H1 (cell line): ENCODE results near the gene RAD51C. TPM values are rescaled to one million over a fixed set of nuclear protein-coding genes. Genes with fewer than 3 reads are reported as not detected.
"Not testable (repeated sequence)": the region's sequence is repeated elsewhere in the genome, so short reads cannot be mapped to it uniquely, and the experiment has no call there.

ENCODE experiments used
- CTCF ChIA-PET: fragments of 300-600 bp; sonication (Branson Sonifier 250); formaldehyde crosslinking; loops from one replicate; lab custom pipeline; 2021; ENCODE audit not compliant: partially characterized antibody; lab: Charles Lee
- POLR2A ChIA-PET: fragments of 300-600 bp; sonication (Branson Sonifier 250); formaldehyde crosslinking; loops from one replicate; lab custom pipeline; 2021; ENCODE audit warnings: inconsistent platforms; ENCODE audit not compliant: partially characterized antibody; lab: Charles Lee
- DNase-seq, 2 experiments: peaks; one replicate each; pipeline versions ENCODE4 v3.0.0 to v3.0.0-alpha.2; 2010 to 2022; ENCODE audit warnings: low spot score in 2 of 2, low read depth in 1 of 2, mixed read lengths in 1 of 2
- FAIRE-seq: peaks from 2 replicates; lab custom pipeline; 2011; peaks lifted over from hg19 to GRCh38; lab: Jason Lieb, UNC
- H2AFZ ChIP-seq: 2 replicates; pipeline ENCODE4 v1.8.1; 2012; ENCODE audit warnings: low read length, inconsistent platforms
- H2AK5ac ChIP-seq: 2 replicates; pipeline ENCODE4 v1.6.1; 2013; ENCODE audit warnings: low read depth, low read length
- H2BK120ac ChIP-seq: replicated peaks from 2 replicates; pipeline ENCODE3; 2013; ENCODE audit warnings: low read depth, low read length, inconsistent platforms
- H2BK12ac ChIP-seq: 2 replicates; pipeline ENCODE4 v1.6.1; 2013; ENCODE audit warnings: low read depth, low read length
- H2BK15ac ChIP-seq: 2 replicates; pipeline ENCODE4 v1.6.1; 2013; ENCODE audit warnings: low read length
- H2BK20ac ChIP-seq: 2 replicates; pipeline ENCODE4 v1.6.1; 2013; ENCODE audit warnings: low read length
- H2BK5ac ChIP-seq: 2 replicates; pipeline ENCODE4 v1.6.1; 2013; ENCODE audit warnings: low read depth, low read length
- H3K14ac ChIP-seq: 2 replicates; pipeline ENCODE4 v1.6.1; 2013; ENCODE audit warnings: inconsistent platforms; ENCODE audit not compliant: insufficient read length
- H3K18ac ChIP-seq: 2 replicates; pipeline ENCODE4 v1.6.1; 2013; ENCODE audit warnings: low read length; ENCODE audit errors: extremely low read depth
- H3K23ac ChIP-seq: 2 replicates; pipeline ENCODE4 v1.6.1; 2013; ENCODE audit warnings: inconsistent platforms; ENCODE audit not compliant: insufficient read length
- H3K23me2 ChIP-seq: 2 replicates; pipeline ENCODE4 v1.6.1; 2013; ENCODE audit warnings: low read depth, low read length
- H3K27ac ChIP-seq: 2 replicates; pipeline ENCODE4 v1.6.1; 2011; ENCODE audit warnings: low read depth, low read length, inconsistent platforms
- H3K27me3 ChIP-seq, 4 experiments: replicated peaks in 1 of 4; 1 replicate in 1 of 4; 2 replicates in 3 of 4; pipeline versions ENCODE4 v1.6.1 to v1.8.1; 2011 to 2013; ENCODE audit warnings: low read length in 3 of 4, mild to moderate bottlenecking in 3 of 4, inconsistent platforms in 2 of 4, mixed read lengths in 2 of 4, moderate library complexity in 1 of 4; ENCODE audit not compliant: control insufficient read depth in 3 of 4, insufficient read depth in 3 of 4; ENCODE audit errors: extremely low read depth in 1 of 4
- H3K36me3 ChIP-seq, 4 experiments: 2 replicates each; pipeline versions ENCODE4 v1.6.1 to v1.8.1; 2011 to 2013; ENCODE audit warnings: mild to moderate bottlenecking in 4 of 4, low read length in 3 of 4, moderate library complexity in 2 of 4, control low read depth in 1 of 4, inconsistent platforms in 1 of 4; ENCODE audit not compliant: insufficient read depth in 4 of 4, control insufficient read depth in 2 of 4
- H3K4ac ChIP-seq: replicated peaks from 2 replicates; pipeline ENCODE3; 2013; ENCODE audit warnings: low read length, low read depth, mixed read lengths, inconsistent platforms; ENCODE audit not compliant: insufficient read length
- H3K4me1 ChIP-seq, 4 experiments: replicated peaks in 1 of 4; 1 replicate in 1 of 4; 2 replicates in 3 of 4; pipeline versions ENCODE4 v1.6.1 to v1.8.1; 2011 to 2013; ENCODE audit warnings: low read length in 3 of 4, inconsistent platforms in 2 of 4, mixed read lengths in 1 of 4; ENCODE audit not compliant: insufficient read depth in 4 of 4, control insufficient read depth in 3 of 4
- H3K4me2 ChIP-seq, 2 experiments: 2 replicates each; pipeline versions ENCODE4 v1.6.1 to v1.8.1; 2011 to 2013; ENCODE audit warnings: low read depth in 2 of 2, low read length in 2 of 2, control low read depth in 1 of 2, inconsistent platforms in 1 of 2, mild to moderate bottlenecking in 1 of 2; ENCODE audit not compliant: insufficient read depth in 1 of 2
- H3K4me3 ChIP-seq, 4 experiments: fragments of 200-600, 300-600 bp in 1 of 4; sonication (generic), shearing (Covaris generic), sonication (Bioruptor Twin) in 1 of 4; 2 replicates each; pipeline versions ENCODE4 v1.5.1 to v1.8.1; 2011 to 2016; ENCODE audit warnings: low read length in 4 of 4, low read depth in 3 of 4, control low read depth in 2 of 4, inconsistent platforms in 2 of 4, mild to moderate bottlenecking in 2 of 4, mixed read lengths in 1 of 4, moderate library complexity in 1 of 4; ENCODE audit not compliant: insufficient read depth in 2 of 4; ENCODE audit errors: extremely low read depth in 1 of 4
- H3K56ac ChIP-seq: replicated peaks from 2 replicates; pipeline ENCODE3; 2013; ENCODE audit warnings: low read depth, mild to moderate bottlenecking, mixed read lengths, low read length, inconsistent platforms; ENCODE audit not compliant: insufficient read length
- H3K79me1 ChIP-seq: 2 replicates; pipeline ENCODE4 v1.6.1; 2013; ENCODE audit warnings: low read depth, low read length, control low read depth
- H3K79me2 ChIP-seq, 2 experiments: 2 replicates each; pipeline versions ENCODE4 v1.6.1 to v1.8.1; 2012 to 2013; ENCODE audit warnings: low read length in 2 of 2, mild to moderate bottlenecking in 2 of 2, inconsistent platforms in 1 of 2; ENCODE audit not compliant: insufficient read depth in 2 of 2, control insufficient read depth in 1 of 2
- H3K9ac ChIP-seq, 4 experiments: replicated peaks in 1 of 4; 1 replicate in 1 of 4; 2 replicates in 3 of 4; pipeline versions ENCODE4 v1.6.1 to v1.8.1; 2011 to 2013; ENCODE audit warnings: low read depth in 3 of 4, low read length in 3 of 4, control low read depth in 2 of 4, mild to moderate bottlenecking in 2 of 4, moderate library complexity in 2 of 4, inconsistent platforms in 1 of 4; ENCODE audit errors: extremely low read depth in 1 of 4
- H3K9me3 ChIP-seq, 2 experiments: 2 replicates each; pipeline versions ENCODE4 v1.6.1 to v1.8.1; 2012 to 2013; ENCODE audit warnings: mild to moderate bottlenecking in 2 of 2, moderate library complexity in 2 of 2, control low read depth in 1 of 2, inconsistent platforms in 1 of 2, low read depth in 1 of 2, low read length in 1 of 2, mixed read lengths in 1 of 2; ENCODE audit not compliant: insufficient read depth in 2 of 2
- H4K20me1 ChIP-seq, 2 experiments: replicated peaks in 1 of 2; 2 replicates each; pipeline versions ENCODE3 to v1.8.1; 2011 to 2013; ENCODE audit warnings: inconsistent platforms in 2 of 2, low read length in 2 of 2, mild to moderate bottlenecking in 1 of 2; ENCODE audit not compliant: insufficient read depth in 2 of 2, control insufficient read depth in 1 of 2
- H4K5ac ChIP-seq: 2 replicates; pipeline ENCODE4 v1.6.1; 2013; ENCODE audit warnings: low read length, low read depth, mixed read lengths, inconsistent platforms; ENCODE audit not compliant: insufficient read length
- H4K8ac ChIP-seq: 2 replicates; pipeline ENCODE4 v1.8.0; 2013; ENCODE audit warnings: mild to moderate bottlenecking, moderate library complexity, low read length, inconsistent platforms; ENCODE audit not compliant: insufficient read depth; ENCODE audit errors: extremely low read depth
- H4K91ac ChIP-seq: replicated peaks from 2 replicates; pipeline ENCODE3; 2013; ENCODE audit warnings: low read length, mixed read lengths, inconsistent platforms; ENCODE audit not compliant: insufficient read length
- EP300 ChIP-seq, 2 experiments: IDR thresholded peaks; 1 replicate in 1 of 2; 2 replicates in 1 of 2; pipeline ENCODE4 v1.6.1; 2011 to 2012; ENCODE audit warnings: low read depth in 2 of 2, low read length in 2 of 2, mild to moderate bottlenecking in 2 of 2, borderline replicate concordance in 1 of 2, inconsistent platforms in 1 of 2, moderate library complexity in 1 of 2
- WGBS, 2 experiments: shearing (Covaris generic) in 1 of 2; methylation state at CpG; one replicate each; pipeline versions ENCODE4 v1.1.6 to v1.1.7; 2013 to 2015; ENCODE audit warnings: low lambda C conversion rate in 2 of 2, mixed read lengths in 2 of 2, inconsistent platforms in 1 of 2, low coverage in 1 of 2, missing lambda C conversion rate in 1 of 2; ENCODE audit not compliant: insufficient replicate concordance in 2 of 2, insufficient coverage in 1 of 2, insufficient read length in 1 of 2; ENCODE audit errors: extremely low coverage in 1 of 2, missing lambda C conversion rate in 1 of 2; 5-methylcytosine and 5-hydroxymethylcytosine counted together
- polyA plus RNA-seq, 7 experiments: library from polyadenylated mRNA; depleted of rRNA in 3 of 7; stranded (reverse) in 5 of 7; unstranded in 2 of 7; fragments of >200 nt in 5 of 7; fragments of 200-250 nt in 2 of 7; gene quantifications; 1 replicate in 5 of 7; 2 replicates in 1 of 7; 4 replicates in 1 of 7; pipeline versions ENCODE4 v1.2.1 to v1.2.3, GENCODE V29; 2011 to 2013; ENCODE audit warnings: missing spikeins in 2 of 7, mixed read lengths in 2 of 7
- total RNA-seq: library from RNA; stranded (reverse); fragmentation: NEBNext Ultra II Directional; extraction: Animal tissue kit (Norgen Biotek cat#: 25700); gene quantifications from 2 replicates; pipeline ENCODE4 v1.2.1, GENCODE V29; 2021

The RAD51C gene
- total and polyA plus RNA-seq, 2 of the 8 experiments (the other 6 are each of a cell fraction or from before 2014, with no cell fraction given), result 10.4 to 21.7 TPM

DNA sequence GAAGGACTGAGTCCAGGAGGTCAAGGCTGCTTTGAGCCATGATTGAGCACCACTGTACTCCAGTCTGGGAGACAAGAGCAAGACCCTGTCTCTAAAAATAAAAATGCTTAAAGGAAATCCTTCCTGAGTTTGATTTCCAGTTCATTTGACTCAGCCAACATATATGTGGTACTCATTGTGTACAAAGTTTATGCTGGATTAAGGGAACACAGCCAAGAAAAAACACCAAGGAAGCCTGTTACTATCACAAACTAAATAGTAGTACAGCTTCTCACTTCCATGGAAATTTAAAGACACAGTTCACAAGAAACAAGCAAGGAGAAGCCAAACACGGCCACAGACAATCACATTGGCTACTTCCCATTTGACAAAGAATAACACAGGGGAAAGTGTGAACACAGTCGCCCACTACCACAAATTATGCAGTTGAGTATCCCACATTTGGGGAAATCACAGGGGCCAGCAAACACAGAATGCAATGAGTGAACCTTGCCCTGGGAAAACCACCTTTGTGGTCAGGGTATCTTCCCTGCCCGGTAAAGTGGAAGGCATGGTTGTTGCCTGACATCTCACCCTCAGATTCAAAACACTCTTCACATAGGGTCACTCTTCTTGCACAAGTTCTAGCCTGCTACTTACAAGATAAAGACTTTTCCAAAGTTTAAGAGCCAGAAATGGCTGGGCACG lies 15.1 kb upstream of the RAD51C start (continued):
- TF ChIP-seq EP300 (IDR thresholded peaks at IDR 0.05; ENCODE audit: borderline replicate concordance in 1 of 2, low read depth in 2 of 2, low read length in 2 of 2), result no peak

DNA sequence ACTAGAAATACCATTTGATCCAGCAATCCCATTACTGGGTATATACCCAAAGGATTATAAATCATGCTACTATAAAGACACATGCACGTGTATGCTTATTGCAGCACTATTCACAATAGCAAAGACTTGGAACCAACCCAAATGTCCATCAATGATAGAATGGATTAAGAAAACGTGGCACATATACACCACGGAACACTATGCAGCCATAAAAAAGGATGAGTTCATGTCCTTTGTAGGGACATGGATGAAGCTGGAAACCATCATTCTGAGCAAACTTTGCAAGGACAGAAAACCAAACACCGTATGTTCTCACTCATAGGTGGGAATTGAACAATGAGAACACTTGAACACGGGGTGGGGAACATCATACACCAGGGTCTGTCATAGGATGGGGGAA lies 14.1 kb upstream of the RAD51C start:
- not testable (repeated sequence) for DNase-seq

More for the DNA sequence above, 14.1 kb upstream of the RAD51C start:
- H3K27me3 ChIP-seq, H4K5ac ChIP-seq, H3K79me2 ChIP-seq, H2AK5ac ChIP-seq, H4K91ac ChIP-seq, H3K56ac ChIP-seq, H3K23me2 ChIP-seq, FAIRE-seq, H3K18ac ChIP-seq, H3K14ac ChIP-seq, H3K4me1 ChIP-seq, H3K4me3 ChIP-seq, H3K9ac ChIP-seq, H2BK15ac ChIP-seq, H2AFZ ChIP-seq, H3K27ac ChIP-seq, H2BK12ac ChIP-seq, H2BK20ac ChIP-seq, H2BK120ac ChIP-seq, H4K8ac ChIP-seq, H2BK5ac ChIP-seq, H3K79me1 ChIP-seq, H3K23ac ChIP-seq, H3K9me3 ChIP-seq, CTCF ChIA-PET, H3K4me2 ChIP-seq, H3K36me3 ChIP-seq, H4K20me1 ChIP-seq, H3K4ac ChIP-seq: not testable (repeated sequence)
- POLR2A ChIA-PET, result interaction anchor here (0.6 to 12.3 kb wide), 6 partner anchors 9 to 158 kb away, joined by 3 to 96 read pairs (median 6); no protein-coding TSS in a partner anchor
- WGBS, 2 experiments, result 94% methylated on average over 5 of the region's 5 CpGs; no CpG with 5 or more reads in 1 of the 2 experiments
